GM12873 (cell line): ENCODE measurements around the gene MCM3AP.

ENCODE experiments used
- TF ChIP-seq, protein P1 (sequence below): IDR thresholded peaks from 2 replicates; pipeline ENCODE4 v1.5.1; 2012; ENCODE audit warnings: low read depth, mild to moderate bottlenecking, moderate library complexity, low read length, control low read depth; ENCODE audit not compliant: insufficient read depth; ENCODE audit errors: missing control alignments

Gene MCM3AP

DNA sequence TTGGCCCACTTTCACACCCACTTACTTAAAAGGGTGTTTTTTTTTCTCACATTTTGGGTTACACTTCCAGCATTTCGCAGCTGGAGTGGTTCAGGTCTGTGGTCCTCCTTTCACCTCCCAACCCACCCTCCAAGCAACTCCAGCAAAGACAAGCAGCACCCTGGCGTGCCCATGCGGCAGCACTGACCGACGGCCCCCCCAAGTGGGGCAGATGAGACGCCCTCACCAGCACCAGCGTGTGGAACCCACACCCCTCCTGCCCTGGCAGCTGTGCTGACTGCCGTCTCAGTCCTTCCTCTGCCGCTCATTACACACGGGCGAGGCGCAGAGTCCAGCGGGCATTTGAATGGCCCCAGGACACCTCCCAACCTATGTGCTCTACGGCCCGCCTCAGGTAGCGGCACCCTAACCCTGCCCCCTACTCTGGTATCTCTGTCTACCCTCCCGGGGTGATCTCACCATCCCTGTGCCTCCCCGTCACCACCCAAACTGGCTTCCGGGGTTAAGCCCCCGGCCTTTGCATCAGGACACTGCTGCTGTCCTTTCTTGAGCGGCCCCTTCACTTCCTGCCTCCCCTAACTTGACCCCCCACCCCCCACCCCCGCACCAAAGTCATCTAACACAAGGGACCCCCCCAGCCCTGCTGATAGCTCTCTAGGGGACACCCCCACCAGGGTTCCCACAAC lies 67.8 kb downstream of the MCM3AP start:
- TF ChIP-seq, protein P1, sequence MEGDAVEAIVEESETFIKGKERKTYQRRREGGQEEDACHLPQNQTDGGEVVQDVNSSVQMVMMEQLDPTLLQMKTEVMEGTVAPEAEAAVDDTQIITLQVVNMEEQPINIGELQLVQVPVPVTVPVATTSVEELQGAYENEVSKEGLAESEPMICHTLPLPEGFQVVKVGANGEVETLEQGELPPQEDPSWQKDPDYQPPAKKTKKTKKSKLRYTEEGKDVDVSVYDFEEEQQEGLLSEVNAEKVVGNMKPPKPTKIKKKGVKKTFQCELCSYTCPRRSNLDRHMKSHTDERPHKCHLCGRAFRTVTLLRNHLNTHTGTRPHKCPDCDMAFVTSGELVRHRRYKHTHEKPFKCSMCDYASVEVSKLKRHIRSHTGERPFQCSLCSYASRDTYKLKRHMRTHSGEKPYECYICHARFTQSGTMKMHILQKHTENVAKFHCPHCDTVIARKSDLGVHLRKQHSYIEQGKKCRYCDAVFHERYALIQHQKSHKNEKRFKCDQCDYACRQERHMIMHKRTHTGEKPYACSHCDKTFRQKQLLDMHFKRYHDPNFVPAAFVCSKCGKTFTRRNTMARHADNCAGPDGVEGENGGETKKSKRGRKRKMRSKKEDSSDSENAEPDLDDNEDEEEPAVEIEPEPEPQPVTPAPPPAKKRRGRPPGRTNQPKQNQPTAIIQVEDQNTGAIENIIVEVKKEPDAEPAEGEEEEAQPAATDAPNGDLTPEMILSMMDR = no peak

DNA sequence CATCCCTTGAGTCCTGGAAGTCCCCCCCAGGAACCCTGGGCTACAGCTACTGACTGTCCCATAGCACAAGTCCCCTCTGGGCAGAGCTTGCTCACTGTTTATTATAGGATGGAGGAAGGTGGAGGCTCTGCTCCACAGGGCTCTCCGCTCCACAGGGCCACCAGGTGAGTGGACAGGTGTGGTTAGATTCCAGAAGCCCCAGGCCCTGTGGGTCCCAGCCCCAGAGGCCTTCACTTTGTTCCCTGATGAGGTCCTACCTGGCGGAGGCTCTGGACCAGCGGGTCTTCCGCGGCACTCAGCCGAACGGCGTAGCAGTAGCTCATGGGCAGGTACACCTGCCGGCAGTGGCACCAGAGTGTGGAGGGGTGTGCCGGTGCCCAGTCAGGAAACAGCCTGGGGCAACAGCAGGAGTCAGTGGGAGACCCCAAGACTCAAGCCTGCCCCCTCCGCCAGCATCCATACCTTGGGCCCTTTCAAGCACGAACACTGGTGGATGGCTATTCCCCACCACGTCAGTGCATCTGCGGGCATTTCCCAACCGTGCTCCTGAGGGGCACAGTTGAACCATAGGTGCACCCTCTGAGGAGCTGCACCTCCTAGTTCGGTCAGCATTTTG lies 69.2 kb downstream of the MCM3AP start:
- TF ChIP-seq, protein P1 = no peak

DNA sequence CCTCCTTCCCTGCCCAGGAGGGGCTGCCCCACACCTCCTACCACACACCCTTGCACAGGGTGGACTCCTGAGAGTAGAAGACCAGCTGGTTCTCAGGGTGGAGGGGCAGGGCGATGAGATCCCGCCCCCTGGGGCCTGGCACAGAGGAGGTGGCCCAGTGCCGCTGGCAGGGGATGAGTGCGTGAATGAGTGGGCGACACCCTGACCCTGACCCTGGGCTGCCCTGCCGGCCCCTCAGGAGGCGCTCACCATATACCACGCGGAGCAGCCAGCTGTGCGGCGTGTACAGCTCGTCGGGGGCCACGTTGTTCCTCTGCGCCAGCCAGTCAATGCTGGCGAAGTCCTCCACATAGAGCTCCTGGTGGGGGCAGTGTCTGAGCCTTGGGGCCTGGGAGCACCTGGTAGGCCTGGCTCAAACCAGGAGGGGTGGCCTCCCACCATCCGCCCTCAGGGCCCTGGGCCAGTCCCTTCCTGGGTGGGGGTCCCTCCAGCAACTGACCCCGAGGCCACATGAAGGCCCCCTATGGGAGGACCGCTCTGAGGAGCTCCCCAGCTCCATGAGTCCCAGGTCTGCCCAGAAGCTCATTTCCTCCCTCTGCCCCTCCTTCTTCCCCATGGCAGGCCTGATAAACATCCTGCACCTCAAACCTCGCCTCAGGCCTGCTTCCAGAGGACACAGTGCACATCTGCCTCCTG lies 69.8 kb downstream of the MCM3AP start:
- TF ChIP-seq, protein P1 = no peak

DNA sequence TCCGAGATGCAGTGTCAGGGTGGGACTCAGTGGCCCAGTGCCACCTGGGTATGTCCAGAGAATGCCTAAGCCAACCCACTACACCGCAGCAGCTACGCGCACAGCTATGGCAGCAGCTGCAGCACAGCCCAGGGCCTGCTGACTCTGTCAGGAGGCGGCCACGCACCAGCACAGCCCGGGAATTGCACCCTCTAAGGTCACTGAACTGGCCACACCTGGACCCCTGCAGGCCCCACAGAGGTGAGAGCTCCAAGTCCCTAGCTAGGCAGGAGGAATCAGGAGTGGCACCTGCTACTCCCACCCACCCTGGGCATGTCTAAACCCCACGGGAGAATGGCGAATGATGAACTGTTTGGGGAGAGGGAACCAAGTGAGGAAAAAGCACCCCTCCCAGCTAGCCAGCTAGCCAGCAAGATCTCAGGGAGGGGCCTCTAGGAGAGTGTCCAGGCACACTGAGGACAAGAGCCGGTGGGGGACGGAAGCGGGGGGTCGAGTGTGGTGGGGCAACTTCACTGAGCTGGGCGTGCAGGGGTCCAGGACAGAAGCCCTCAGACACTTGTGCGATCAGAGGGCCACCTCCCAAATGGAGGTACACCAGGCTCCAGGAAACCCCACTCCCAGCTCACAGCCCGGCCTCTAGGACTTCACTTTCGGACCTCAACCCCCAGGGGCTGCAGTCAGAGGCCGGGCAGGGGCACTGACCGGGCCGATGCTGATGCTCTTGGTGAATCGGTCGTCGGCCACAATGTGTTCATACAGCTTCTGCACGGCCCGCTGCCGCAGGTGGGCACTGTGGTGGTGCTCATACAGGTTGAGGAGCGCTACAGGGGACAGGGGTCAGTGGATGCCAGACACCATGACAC lies 70.7 kb downstream of the MCM3AP start:
- TF ChIP-seq, protein P1 = no peak

DNA sequence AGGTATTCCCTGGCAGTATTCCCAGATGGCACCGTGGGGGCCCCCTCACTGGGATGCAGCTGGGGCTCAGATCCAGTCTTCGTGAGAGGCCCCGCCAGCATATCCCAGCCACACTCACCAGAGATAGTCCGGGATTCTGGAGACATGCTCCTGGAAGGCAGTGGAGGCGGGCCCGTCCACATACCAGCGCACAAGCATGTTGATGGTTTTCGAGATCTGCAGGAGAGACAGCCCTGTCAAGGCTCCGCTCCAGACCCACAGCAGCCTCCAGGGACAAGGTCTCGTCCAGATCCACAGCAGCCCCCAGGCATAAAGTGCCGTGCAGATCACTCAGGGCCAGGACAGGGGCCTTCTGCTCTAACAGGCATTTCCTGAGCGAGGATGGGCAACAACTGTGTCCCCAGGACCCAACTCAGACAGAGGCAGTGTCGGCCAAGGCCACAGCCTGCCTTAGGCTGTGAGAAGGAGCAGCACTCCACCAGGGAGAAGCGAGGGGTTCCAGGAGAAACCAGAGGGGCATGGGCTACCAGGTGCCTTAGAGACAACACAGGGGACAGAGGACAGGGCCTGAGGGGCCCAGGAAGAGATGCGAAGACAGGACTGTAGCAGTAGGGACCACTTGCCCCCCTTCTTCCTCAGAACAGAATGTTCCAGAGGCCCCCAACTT lies 71.7 kb downstream of the MCM3AP start:
- TF ChIP-seq, protein P1 = no peak

DNA sequence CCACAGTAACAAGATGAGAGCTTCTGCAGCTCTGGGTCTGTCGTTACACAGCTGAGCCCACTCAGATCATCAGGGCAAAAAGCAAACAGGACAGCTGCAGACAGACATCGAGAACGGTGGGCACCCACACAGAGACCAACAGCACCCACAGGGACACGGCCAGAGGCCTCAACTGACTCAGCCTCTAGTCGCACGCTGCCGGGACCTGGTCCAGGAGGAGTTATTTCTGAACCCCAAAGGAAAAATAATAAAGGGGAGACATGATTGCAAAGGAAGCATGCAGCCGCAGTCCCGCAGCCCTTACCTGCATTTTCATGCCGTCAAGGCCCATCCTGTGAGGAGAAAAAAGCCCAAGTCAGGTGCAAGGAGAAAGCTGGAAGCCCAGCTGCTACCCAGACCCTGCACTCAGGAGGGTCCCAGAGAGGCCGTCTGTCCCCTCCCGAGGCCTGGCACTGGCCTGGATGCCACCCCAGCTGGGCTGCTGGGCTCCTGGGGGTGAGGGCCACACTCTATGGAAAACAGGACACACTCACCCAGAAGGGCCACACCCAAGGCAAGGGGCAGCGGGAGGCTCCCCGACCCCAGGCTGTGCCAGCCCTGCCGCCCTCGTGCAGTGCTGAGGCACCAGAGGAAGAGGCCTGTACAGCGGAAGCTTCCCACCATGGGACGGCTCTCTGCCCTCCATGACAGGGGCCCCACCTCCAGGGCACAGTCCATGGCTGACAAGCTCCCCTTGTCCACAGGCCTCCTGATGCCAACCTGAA lies 72.5 kb downstream of the MCM3AP start:
- TF ChIP-seq, protein P1 = no peak
